DMS114 treated with DMSO at 0.1 percent for 48 hours (cell line): ENCODE data around the gene ATP2B1.
"Not testable (repeated sequence)": the region's sequence is repeated elsewhere in the genome, so short reads cannot be mapped to it uniquely, and the experiment has no call there.

Experiments
- DNase-seq: peaks from one replicate; lab custom pipeline; 2025; ENCODE audit not compliant: unreplicated experiment; lab: John Stamatoyannopoulos, UW

ATP2B1 gene

DNA sequence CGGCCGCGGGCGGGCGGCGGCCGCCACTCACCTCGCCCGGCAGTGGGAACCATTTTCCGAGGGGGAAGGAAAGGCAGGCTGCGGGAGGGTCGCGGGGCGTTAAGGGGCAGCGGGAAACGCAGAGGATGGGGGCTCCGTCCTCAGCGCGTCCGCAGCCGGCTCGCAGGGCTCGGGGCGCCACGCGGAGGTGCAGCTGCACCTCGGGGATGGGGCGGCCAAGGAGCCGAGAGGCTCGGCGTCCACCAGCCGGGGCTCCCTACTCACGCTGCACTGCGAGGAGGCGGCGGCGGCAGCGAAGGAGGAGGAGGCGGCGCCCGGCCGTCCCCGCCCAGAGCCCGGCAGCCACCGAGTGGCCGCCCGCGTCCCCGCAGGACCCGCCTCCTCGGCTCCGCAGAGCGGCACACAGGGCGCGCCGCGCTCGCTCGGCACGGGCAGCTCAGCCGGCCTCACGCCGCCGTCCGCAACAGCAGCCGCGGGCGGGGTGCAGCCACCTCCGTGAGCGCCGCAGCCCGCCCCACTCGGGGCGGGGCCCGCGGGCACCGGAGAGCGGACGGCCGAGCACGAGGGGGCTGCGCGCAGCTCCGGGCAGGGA lies at the start of gene ATP2B1:
Gene ATP2B1, minus strand, starts transcription at position 274 of the 592 bp plus-strand sequence. CDS start 52,952 bp downstream, outside the sequence.
- peak; percentile 51 for DNase-seq

DNA sequence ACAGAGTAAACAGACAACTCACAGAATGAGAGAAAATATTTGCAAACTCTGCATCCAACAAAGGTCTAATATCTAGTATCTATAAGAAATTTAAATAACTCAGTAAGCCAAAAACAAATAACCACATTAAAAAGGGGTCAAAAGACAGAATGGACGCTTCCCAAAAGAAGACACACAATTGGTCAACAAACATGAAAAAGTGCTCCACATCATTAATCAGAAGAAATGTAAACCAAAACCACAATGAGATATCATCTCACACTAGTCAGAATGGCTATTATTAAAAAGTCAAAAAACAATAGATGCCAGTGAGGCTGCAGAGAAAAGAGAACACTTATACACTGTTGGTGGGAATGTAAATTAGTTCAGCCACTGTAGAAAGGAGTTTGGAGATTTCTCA lies 49.3 kb upstream of the ATP2B1 start:
- not testable (repeated sequence) for DNase-seq

GRCh38 chr12:89756585-89757398 lies 48.2 kb upstream of the ATP2B1 start:
- no peak for DNase-seq

- DNase-seq = no peak
Observed at GRCh38 chr12:89756194-89756584, 47.6 kb upstream of the ATP2B1 start.

DNA sequence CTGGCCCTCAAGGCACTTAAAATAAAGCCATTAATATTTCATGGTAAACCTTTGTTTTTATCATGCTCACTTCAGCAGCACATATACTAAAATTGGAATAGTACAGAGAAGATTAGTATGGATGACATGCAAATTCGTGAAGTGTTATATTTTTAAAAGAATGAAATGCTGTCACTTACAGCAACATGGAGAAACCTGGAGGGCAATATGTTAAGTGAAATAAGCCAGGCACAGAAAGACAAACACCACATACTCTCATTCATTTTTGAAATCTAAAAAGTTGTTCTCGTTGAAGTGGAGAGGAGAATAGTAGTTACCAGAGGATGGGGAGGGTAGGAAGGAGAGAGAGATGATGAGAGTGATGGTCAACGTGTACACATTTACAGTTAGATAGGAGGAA lies 45.4 kb upstream of the ATP2B1 start:
- DNase-seq = no peak

GRCh38 chr12:89752341-89752740 lies 43.7 kb upstream of the ATP2B1 start:
- no peak for DNase-seq

DNA sequence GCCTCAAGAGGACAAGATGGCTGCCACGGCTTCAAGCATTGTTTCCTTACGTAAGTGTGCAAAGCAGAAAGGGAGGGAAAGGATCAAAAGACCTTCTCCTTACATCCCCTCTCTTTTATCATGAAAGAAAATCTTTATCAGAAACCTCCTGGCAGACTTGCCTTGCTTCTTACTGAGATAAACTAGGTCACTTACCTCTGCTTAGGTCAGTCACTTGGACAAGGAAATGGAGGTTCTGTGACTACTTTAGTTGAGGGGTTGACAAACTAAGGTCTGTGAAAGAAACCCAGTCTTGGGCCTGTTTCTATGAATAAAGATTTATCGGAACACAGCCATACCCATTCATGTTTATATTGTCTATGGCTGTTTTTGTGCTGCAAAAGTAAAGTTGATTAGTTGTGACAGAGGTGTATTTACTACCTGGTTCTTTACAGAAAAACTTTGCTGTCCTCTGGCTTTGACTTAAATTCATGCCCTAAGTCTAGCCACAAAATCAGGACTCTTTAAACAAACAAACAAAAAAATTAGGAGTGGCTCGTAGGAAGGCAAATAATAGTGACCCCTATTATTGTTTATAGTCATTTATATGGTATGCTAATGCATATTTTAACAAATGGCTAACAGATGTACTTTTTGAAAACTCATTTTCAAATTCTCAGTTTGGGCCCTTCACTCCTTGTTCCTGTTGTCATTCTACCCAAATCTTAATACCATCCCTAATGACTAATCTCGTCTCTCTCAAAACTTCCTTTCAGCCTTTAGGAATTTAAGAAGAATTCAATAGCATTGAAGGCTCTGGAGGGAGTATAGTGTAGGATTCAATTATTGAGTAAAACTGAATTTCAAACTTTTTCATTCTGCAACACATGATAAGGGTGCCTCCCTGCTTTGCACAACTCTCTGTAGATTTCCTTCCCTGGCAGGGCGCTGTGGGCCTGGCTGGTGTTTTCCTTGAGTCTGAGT lies 42.0 kb upstream of the ATP2B1 start:
- no peak for DNase-seq

DNA sequence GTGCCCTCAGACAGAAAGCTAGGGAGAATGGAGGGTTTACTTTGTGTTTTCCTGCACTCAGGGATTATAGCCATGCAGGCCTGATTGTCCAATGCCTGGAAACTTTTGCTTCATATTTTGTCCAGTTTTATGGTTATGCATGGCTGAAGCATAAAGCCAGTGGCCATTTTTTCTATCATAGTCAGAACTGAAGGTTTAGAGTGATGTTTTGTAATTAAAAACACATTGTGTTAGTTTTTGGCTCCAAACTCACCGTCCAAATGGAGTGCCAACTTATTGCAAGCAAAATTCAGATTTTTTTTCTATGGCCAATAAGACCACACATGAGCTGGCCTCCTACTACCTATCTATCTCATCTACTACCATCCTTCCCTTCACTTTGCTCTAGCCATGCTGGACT lies 40.2 kb upstream of the ATP2B1 start:
- no peak for DNase-seq

DNA sequence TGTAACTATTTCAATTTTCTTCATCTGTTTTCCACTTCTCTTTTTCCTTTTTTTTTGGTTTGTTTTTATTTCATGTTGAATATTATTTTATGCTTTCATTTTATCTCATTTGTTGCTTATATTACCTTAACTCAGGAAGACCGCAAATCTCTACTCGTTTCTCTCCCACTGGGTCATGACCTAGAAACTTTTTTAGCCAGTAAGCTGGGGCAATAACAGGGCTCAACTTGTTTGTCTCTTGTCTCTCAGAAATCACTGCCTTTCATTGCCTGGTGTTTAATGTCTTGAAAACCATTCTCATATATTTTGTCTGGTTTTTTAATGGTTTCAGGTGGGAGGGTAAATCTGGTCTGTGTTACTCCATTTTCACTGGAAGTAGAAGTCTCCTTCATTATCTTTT lies 36.6 kb upstream of the ATP2B1 start:
- DNase-seq = no peak

- no peak for DNase-seq
Observed at GRCh38 chr12:89742337-89743022, 33.8 kb upstream of the ATP2B1 start.

- DNase-seq = no peak
Observed at GRCh38 chr12:89740943-89741342, 32.3 kb upstream of the ATP2B1 start.

GRCh38 chr12:89736995-89737394 lies 28.4 kb upstream of the ATP2B1 start:
- DNase-seq = no peak

GRCh38 chr12:89733579-89734201 lies 25.1 kb upstream of the ATP2B1 start:
- DNase-seq = no peak

DNA sequence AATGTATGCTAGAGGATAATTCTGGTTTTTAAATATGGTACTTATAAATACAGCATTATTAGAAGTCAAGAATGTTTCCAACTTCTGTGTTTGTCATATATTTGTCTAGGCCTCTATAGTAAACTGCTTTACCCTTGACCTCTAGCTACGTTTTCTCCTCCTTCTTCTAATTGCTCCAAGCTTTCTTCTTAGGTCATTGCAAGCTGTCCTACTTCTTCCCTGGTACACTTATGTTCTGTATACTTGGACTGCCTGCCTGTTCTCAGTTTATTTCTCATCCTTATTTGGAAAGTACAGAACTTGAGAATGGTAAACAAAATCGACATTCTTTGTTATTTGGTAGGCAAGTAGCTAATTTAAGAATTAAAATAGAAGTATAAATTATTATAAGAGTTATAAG lies 23.9 kb upstream of the ATP2B1 start:
- no peak for DNase-seq

- DNase-seq = no peak
Observed at GRCh38 chr12:89731614-89732013, 23.0 kb upstream of the ATP2B1 start.

DNA sequence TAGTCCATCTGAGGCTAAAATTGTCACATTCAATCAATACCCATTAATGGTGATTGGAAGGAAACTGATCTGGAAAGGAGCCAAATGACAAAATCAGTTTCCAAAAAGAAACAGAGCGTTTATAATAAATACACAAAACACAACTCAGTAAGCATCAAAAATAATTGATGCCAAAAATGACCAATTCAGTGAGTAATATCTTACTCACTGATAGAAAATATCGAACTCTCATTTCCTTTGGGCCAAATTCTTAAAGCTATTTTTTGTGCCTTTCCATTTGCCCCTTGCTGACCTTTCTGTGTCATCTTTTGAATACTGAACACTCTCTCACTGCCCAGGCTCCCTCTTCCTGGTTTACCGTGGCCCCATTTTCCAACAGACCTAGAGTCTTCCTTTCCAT lies 22.5 kb upstream of the ATP2B1 start:
- DNase-seq = no peak

DNA sequence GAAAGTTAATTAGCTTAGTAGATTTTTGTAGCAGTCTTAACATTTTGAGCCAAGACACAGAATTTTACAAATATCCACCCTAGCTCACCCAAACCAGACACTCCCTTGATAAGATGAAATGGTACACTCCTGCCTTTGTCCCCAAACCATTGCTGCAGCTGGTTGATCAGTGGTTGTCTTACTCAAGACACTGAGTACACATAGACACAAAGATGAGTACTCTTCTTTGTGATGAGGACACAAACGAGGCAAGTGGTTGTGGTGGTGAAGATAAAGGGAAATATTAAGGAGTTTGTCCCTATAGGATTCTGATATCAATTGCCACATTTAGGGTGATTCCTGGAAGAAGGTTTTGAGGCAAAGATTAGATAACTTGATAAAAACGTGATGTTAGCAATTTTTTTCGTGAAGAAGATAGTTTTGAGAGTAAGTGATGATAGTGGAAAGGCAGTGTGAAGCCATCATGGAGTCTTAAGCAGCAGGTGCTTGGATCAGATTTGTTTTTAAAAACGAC lies 21.4 kb upstream of the ATP2B1 start:
- DNase-seq = no peak

- no peak for DNase-seq
Observed at GRCh38 chr12:89723276-89723675, 14.6 kb upstream of the ATP2B1 start.

DNA sequence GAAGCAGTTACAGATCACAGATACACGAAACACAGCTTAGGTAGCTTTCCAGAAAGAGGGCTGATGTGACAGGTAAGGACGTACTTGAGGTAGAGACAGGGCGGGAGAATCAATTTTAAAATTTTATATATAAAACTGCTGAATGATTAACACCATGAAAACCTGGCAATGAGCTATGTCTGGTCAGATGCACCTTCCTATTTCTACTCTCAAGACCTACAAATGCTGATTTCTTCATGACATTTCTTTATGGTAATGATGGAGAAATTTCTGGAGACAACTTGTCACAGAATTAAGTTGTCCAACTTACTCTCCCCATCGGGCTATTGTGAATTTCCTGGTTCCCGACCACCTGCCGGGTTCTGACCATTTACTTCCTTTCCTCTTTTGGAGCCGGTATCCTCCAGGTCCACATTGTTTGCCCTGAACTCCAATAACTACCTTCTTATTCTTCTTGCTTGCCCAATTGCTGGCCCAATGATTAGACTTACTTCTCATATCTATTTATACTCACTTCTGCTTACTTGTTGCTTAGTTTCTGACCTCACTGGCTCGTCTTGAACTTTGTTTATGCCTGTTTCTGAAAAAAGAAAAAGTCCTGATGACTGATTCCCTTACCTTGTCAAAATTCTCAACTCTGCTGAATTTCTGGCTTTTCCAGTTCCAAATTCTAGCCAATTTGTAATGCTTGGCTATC lies 12.8 kb upstream of the ATP2B1 start:
- no peak for DNase-seq
